KMS-11 (cell line): ENCODE measurements around the gene CLDN9.

ENCODE experiments used
- H2AFZ ChIP-seq: fragments of 200-600 bp; sonication (generic); 2 replicates; pipeline ENCODE4 v1.6.1; 2016; ENCODE audit warnings: antibody characterized with exemption, mixed run types, low read depth
- H3K27ac ChIP-seq: fragments of 200-600 bp; sonication (generic); 2 replicates; pipeline ENCODE4 v1.6.1; 2016; ENCODE audit warnings: mild to moderate bottlenecking, mixed run types
- H3K27me3 ChIP-seq: fragments of 200-600 bp; sonication (generic); 2 replicates; pipeline ENCODE4 v1.6.1; 2017; ENCODE audit warnings: mild to moderate bottlenecking, low read depth, mixed run types, moderate library complexity; ENCODE audit not compliant: insufficient read depth
- H3K36me3 ChIP-seq: fragments of 200-600 bp; sonication (generic); 2 replicates; pipeline ENCODE4 v1.6.1; 2017; ENCODE audit warnings: mild to moderate bottlenecking, mixed run types; ENCODE audit not compliant: insufficient read depth
- H3K4me1 ChIP-seq: fragments of 200-600 bp; sonication (generic); 2 replicates; pipeline ENCODE4 v1.6.1; 2016; ENCODE audit warnings: mild to moderate bottlenecking, low read depth, mixed run types; ENCODE audit not compliant: poor library complexity, severe bottlenecking
- H3K4me2 ChIP-seq: fragments of 200-600 bp; sonication (generic); 2 replicates; pipeline ENCODE4 v1.7.0; 2016; ENCODE audit warnings: mild to moderate bottlenecking, mixed run types
- H3K4me3 ChIP-seq: fragments of 200-600 bp; sonication (generic); IDR thresholded peaks from 2 replicates; pipeline ENCODE4 v1.6.1; 2017; ENCODE audit warnings: low read depth, low read length, mixed read lengths; ENCODE audit not compliant: insufficient read depth
- H3K79me2 ChIP-seq: fragments of 200-600 bp; sonication (generic); 2 replicates; pipeline ENCODE4 v1.6.1; 2016; ENCODE audit warnings: low read depth, mixed run types; ENCODE audit not compliant: insufficient read depth
- H3K9ac ChIP-seq: fragments of 200-600 bp; sonication (generic); 2 replicates; pipeline ENCODE4 v1.6.1; 2016; ENCODE audit warnings: mild to moderate bottlenecking, mixed run types
- H4K20me1 ChIP-seq: fragments of 200-600 bp; sonication (generic); 2 replicates; pipeline ENCODE4 v1.6.1; 2016; ENCODE audit warnings: mild to moderate bottlenecking, mixed run types; ENCODE audit not compliant: insufficient read depth
- TF ChIP-seq, protein P1 (sequence below): fragments of 200-600 bp; sonication (generic); conservative IDR thresholded peaks from 2 replicates; pipeline ENCODE4 v1.6.1; 2017; ENCODE audit warnings: low read depth, mild to moderate bottlenecking, antibody characterized with exemption, low read length, moderate library complexity, mixed read lengths

Gene CLDN9

DNA sequence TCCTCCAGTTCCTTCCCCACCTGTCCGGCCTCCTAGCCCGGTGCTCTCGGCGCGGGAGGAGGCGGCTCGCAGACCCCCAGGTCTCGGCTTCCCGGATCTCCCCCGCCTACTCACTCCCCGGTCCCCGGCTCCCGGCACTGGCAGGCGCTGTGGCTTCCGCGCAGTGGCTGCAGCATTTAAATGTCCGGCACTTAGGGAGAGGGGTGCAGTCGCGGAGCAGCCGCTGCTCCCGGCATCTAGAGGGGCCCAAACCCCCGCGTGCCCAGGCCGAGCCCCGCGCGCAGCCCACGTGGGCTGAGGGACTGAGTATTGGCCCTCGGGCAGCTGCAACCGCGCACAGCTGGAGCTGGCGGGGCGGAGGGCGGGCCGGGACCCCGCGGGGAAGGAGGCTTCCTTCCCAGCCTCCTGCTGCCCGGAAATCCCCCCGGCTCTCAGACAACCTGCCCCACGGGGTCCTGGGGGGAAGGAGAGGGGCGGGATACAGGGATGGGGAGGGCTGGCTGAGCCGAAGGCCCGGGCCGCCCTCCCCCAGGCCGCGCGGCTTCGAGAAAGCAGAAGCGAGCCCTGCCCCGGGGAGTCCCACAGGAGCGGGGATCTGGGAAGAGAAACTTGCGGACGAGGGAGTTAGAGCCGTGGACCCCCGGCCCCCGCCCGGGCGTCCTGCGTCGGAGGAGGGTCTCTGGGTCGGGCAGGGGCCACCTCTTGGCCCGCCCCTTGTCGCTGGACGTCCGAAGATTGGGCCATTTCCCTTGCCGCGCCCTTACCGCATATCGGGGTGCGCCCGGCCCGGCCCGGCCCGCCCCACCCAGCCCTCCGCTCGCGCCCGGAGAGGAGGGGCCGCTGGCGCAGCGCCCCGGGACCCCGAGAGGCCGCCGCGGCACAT is 33.3 kb downstream of the CLDN9 start, which contains the start of gene MMP25:
Gene MMP25, plus strand, starts transcription at position 804 of the 883 bp plus-strand sequence. CDS start 357 bp downstream, outside the sequence.
- Histone ChIP-seq H4K20me1 (no peaks in the 10 kb centered on the region), H3K4me3 (no peak within 1 kb of the TSS), H3K4me2 (peak within 1 kb of the TSS; percentile 33; the same call in 1 of the 2 replicates), H3K36me3 (no peaks in the 10 kb centered on the region), H3K79me2 (no peaks in the 10 kb centered on the region), H3K4me1 (no peaks in the 10 kb centered on the region), H2AFZ (no peak within 1 kb of the TSS), H3K27me3 (peaks cover 64% of the 10 kb centered on the region), H3K9ac (no peak within 1 kb of the TSS), H3K27ac (no peak within 1 kb of the TSS)
- TF ChIP-seq, protein P1, sequence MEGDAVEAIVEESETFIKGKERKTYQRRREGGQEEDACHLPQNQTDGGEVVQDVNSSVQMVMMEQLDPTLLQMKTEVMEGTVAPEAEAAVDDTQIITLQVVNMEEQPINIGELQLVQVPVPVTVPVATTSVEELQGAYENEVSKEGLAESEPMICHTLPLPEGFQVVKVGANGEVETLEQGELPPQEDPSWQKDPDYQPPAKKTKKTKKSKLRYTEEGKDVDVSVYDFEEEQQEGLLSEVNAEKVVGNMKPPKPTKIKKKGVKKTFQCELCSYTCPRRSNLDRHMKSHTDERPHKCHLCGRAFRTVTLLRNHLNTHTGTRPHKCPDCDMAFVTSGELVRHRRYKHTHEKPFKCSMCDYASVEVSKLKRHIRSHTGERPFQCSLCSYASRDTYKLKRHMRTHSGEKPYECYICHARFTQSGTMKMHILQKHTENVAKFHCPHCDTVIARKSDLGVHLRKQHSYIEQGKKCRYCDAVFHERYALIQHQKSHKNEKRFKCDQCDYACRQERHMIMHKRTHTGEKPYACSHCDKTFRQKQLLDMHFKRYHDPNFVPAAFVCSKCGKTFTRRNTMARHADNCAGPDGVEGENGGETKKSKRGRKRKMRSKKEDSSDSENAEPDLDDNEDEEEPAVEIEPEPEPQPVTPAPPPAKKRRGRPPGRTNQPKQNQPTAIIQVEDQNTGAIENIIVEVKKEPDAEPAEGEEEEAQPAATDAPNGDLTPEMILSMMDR = no peak

GRCh38 chr16:3046641-3047386 is 34.1 kb downstream of the CLDN9 start:
- no peaks in the 10 kb centered on the region for H3K4me1 ChIP-seq
- no peaks in the 10 kb centered on the region for H3K36me3 ChIP-seq
- H3K27ac ChIP-seq = no peak overlapping the region
- H3K79me2 ChIP-seq = no peaks in the 10 kb centered on the region
- no peak overlapping the region for H3K4me3 ChIP-seq
- no peak overlapping the region for H2AFZ ChIP-seq
- no peak overlapping the region for H3K9ac ChIP-seq
- no peaks in the 10 kb centered on the region for H4K20me1 ChIP-seq
- no peak overlapping the region for H3K4me2 ChIP-seq
- TF ChIP-seq, protein P1 = no peak
- peaks cover 66% of the 10 kb centered on the region for H3K27me3 ChIP-seq

DNA sequence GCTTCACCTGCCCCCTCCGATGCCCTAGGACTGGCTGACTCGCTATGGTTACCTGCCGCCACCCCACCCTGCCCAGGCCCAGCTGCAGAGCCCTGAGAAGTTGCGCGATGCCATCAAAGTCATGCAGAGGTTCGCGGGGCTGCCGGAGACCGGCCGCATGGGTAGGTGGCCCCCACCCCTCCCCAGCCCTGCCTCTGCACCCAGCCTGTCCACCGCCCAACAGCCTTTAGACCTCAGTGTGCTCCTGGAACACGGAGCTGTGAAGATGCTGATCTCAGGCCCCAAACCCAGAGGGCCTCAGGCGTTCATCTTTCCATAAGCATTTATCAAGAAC is 34.6 kb downstream of the CLDN9 start:
- Histone ChIP-seq H3K9ac (no peak overlapping the region), H3K4me3 (no peak overlapping the region), H3K27ac (no peak overlapping the region)

GRCh38 chr16:3049921-3050481 is 37.3 kb downstream of the CLDN9 start:
- H3K27ac ChIP-seq = no peak overlapping the region
- no peaks in the 10 kb centered on the region for H3K36me3 ChIP-seq
- H3K79me2 ChIP-seq = no peaks in the 10 kb centered on the region
- H3K4me3 ChIP-seq = no peak overlapping the region
- H2AFZ ChIP-seq = no peak overlapping the region
- no peaks in the 10 kb centered on the region for H3K4me1 ChIP-seq
- no peaks in the 10 kb centered on the region for H4K20me1 ChIP-seq
- H3K27me3 ChIP-seq = peaks cover 38% of the 10 kb centered on the region
- H3K9ac ChIP-seq = no peak overlapping the region
- no peak overlapping the region for H3K4me2 ChIP-seq
- TF ChIP-seq, protein P1 = no peak

More for the DNA sequence above, 34.6 kb downstream of the CLDN9 start:
- no peaks in the 10 kb centered on the region for H4K20me1 ChIP-seq
- no peak overlapping the region for H2AFZ ChIP-seq
- no peaks in the 10 kb centered on the region for H3K79me2 ChIP-seq
- peaks cover 61% of the 10 kb centered on the region for H3K27me3 ChIP-seq
- TF ChIP-seq, protein P1 = no peak
- H3K4me2 ChIP-seq = no peak overlapping the region
- H3K4me1 ChIP-seq = no peaks in the 10 kb centered on the region
- H3K36me3 ChIP-seq = no peaks in the 10 kb centered on the region
